ENCODE measurements around the gene PATJ.

The PATJ gene

GRCh38 chr1:62077821-62078220 is 335.5 kb downstream of the PATJ start:
- in situ Hi-C loops (cut with MboI; ENCODE audit: low sequenced_read_pairs), result no loop called here

GRCh38 chr1:62082456-62083363 is 340.4 kb downstream of the PATJ start:
- in situ Hi-C loops (cut with MboI; ENCODE audit: low sequenced_read_pairs), result no loop called here

DNA sequence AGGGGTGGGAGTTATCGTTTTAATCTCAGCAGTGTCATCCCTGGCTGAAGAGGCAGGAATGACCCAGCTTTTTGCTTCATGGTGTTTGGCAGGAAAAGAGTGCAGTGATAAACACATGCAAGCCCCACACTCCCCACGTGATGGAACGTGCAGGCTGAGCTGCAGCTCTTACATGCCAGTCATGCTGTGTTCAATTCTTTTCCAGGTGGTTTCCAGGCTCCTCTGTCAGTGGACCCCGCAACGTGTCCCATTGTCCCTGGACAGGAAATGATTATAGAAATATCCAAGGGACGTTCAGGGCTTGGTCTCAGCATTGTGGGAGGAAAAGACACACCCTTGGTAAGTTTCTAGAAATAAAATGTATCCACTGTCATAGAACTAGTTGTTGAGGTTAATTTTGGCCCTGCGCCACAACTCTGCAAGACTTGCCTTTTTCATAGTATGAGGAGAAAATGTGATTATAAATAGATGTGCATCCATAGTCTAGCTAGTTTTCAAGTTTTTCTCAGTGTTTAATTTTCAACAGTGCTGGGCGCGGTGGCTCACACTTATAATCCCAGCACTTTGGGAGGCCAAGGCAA is 342.1 kb downstream of the PATJ start:
- in situ Hi-C loops (cut with MboI; ENCODE audit: low sequenced_read_pairs), result no loop called here

GRCh38 chr1:62088439-62088838 is 346.2 kb downstream of the PATJ start:
- in situ Hi-C loops (cut with MboI; ENCODE audit: low sequenced_read_pairs), result no loop called here

- in situ Hi-C loops (cut with MboI; ENCODE audit: low sequenced_read_pairs), result no loop called here
Observed at GRCh38 chr1:62089570-62089969, 347.3 kb downstream of the PATJ start.

DNA sequence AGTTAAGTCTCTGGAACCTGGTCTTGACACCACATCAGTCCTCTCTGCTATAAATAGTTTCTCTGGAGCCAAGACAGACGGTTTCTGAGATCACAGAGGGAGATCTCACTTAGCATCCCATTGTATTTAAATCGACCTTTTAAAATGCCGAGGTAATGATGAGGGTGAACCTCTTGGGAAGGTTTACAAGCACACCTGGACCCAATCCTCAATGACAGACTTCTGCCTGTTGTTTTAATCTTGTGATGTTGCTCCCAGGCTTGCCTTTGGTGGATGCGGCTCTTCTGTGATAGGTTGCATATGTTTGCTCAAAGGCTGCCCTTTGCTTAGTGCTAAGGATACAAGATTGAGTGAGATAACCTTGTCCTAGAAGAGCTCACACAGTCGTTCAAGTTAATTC is 347.7 kb downstream of the PATJ start:
- in situ Hi-C loops (cut with MboI; ENCODE audit: low sequenced_read_pairs), result no loop called here

GRCh38 chr1:62092110-62092509 is 349.8 kb downstream of the PATJ start:
- in situ Hi-C loops (cut with MboI; ENCODE audit: low sequenced_read_pairs), result no loop called here

DNA sequence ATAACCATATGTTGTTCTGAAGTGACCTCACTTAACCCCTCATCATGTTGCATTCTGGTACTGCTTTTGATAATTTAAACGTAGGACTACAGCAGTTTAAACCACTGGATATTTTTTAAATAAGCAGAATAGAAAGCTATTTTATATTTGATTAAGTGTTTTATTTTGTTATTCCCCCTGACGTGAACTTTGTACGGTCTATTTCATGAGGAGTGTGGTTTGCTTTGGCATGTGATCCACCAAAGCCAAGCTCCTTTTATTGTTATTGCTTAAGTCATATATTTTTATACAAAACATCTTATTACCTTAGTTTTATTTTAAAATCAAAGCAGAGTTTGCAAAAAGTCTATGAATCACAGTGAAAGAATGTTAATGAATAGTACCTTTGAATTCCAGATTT is 351.0 kb downstream of the PATJ start:
- in situ Hi-C loops (cut with MboI; ENCODE audit: low sequenced_read_pairs), result no loop called here

DNA sequence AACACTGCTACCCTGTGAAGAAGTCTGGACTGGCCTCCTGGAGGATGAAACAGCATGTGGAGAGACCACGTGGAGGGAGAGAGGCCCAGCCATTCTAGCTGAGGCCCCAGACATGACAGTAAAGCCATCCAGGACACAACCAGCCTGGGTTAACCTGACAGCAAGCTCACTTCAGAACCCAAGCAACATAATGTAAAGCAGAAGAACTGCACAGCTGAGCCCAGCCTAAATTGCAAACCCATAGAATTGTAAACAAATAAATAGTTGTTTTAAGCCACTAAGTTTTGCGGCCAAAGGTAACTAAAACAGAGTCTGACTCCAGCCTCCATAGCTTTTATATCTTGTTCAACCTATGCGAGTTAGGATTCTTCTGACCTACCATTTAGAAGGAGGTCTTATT is 355.2 kb downstream of the PATJ start:
- in situ Hi-C loops (cut with MboI; ENCODE audit: low sequenced_read_pairs), result no loop called here

GRCh38 chr1:62100442-62100841 is 358.2 kb downstream of the PATJ start:
- in situ Hi-C loops (cut with MboI; ENCODE audit: low sequenced_read_pairs), result no loop called here

DNA sequence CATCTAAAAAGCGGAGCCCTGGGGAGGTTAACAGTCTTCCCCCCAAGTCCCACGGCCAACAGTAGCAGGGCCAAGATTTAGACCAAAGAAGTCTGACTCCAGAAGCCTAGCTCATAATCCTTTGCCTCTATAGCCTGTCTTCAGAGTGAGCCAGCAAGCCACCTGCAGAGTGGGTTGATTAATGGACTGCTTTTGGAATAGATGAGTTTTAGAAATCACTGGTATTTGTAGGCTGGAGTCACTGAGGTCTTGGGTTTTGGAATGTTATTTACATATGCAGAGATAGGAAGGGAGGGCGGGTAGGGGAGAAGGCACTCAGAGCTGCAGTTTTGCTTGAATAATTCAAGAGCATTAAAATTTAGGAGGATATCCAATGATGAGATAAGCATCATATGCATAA is 361.6 kb downstream of the PATJ start:
- in situ Hi-C loops (cut with MboI; ENCODE audit: low sequenced_read_pairs), result no loop called here

- in situ Hi-C loops (cut with MboI; ENCODE audit: low sequenced_read_pairs), result no loop called here
Observed at GRCh38 chr1:62107923-62108322, 365.6 kb downstream of the PATJ start.

DNA sequence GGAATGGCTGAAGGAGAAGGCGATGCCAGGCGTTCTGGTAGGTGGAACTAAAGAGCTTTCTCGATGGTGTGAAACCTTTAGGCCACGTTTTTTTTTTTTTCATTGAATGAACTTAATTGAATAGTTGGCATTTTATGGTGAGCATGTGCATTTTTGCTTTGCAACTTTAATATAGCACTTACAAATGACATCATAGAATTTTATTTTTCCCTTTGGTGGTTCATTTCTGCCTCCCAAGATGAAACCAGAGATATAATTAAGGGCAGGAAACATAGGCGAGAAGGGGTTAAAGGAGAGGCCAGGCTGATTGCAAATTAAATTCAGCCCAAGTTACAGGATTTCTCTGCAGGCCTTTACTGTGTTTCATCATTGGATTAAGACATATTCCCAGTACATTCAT is 366.8 kb downstream of the PATJ start:
- in situ Hi-C loops (cut with MboI; ENCODE audit: low sequenced_read_pairs), result no loop called here

GRCh38 chr1:62110198-62110817 is 368.0 kb downstream of the PATJ start:
- in situ Hi-C loops (cut with MboI; ENCODE audit: low sequenced_read_pairs), result no loop called here

GRCh38 chr1:62111084-62111483 is 368.8 kb downstream of the PATJ start:
- in situ Hi-C loops (cut with MboI; ENCODE audit: low sequenced_read_pairs), result no loop called here

DNA sequence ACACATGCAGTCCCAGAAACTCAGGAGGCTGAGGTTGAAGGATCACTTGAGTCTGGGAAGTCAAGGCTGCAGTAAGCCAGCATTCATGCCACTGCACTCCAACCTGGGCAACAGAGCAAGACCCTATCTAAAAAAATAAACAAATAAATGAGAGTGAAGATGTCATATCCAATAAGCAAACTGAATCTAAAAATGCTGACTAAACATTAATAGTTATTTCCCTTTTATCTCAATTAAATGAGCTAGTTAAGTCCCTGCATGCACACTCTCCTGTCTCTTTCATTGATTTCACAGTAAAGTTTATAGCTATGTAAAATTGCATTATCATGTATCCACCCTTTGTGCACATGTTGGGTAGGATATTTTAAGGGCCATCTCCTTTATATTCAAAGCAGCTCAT is 371.2 kb downstream of the PATJ start:
- in situ Hi-C loops (cut with MboI; ENCODE audit: low sequenced_read_pairs), result no loop called here

DNA sequence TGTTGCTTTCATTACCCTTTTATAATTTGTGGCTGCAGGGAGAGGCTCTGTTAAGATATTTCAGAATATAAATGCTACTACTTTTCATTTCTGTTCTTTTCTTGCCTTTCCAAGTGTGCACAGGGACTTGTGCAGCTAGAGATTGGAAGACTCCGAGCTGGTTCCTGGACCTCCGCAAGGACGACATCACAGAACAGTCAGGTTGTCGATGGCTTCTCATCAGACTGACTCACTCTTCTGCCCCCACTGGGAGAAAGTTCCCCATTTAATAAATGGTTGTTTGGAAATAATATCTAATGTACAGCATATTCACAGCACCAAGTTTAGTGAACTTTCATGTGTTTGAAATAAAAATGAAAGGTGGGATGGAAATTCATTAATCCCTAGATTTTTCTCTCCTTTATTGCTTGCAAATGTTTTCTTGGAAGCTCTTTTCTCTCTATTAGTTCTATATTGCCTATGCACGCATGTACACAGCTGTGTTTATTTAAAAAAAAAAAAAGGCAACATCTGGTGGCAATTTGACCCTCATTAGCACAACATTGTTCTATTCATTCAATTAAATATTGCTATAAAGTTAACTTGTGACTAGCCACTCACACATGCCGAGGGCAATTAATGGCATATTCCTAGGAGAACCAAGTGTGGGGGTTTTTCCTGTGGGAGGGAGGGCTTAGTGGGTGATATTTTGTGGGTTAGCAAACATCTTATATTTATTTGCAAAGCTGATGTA is 374.9 kb downstream of the PATJ start:
- in situ Hi-C loops (cut with MboI; ENCODE audit: low sequenced_read_pairs), result no loop called here

DNA sequence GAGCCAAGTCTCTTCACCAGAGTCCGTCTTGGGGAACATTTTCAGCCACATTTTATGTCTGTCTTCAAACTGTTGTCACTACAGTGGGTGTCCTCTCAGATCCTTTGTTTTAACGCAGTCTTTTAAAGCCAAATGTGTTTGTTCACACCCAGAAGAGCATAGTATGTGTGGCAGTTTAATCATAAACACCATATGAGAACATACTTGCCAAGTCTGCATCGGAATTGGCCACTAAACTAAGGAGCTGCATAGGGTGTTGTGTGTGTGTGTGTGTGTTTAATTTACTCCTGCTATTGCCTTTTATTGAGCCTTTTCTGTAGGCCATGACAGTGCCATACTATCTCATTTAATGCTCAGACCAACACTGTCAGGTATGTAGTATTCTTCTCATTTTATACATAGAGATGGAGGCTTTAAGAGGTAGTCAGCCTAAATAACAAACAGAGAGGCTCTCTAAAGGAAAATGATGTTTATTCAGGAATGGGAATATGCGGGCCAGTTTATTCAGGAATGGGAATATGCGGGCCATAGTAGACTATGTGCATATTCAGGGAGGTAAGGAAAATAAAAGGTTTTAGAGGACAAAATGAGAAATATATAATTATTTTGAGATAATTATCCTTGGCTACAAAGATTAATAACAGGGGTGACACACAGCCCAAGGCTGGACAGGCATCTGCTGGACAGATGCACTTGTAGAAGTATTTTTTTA is 384.5 kb downstream of the PATJ start:
- in situ Hi-C loops (cut with MboI; ENCODE audit: low sequenced_read_pairs), result no loop called here

DNA sequence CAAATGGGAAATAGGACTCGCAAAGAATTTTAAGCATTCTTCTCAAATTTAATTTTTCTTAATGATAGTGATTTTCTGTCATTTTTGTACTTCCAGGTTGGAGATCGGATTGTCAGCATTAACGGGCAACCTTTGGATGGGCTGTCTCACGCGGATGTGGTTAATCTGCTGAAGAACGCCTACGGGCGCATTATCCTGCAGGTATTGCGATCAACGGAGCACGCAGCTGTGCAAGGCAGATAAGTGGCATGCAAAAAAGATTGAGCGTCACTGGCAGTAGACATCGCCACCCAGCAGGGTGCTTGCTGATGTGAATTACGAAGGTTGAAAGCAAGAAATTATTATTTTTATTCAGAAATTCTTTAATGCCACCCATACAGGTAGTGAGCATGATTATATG is 386.5 kb downstream of the PATJ start:
- in situ Hi-C loops (cut with MboI; ENCODE audit: low sequenced_read_pairs), result no loop called here

- in situ Hi-C loops (cut with MboI; ENCODE audit: low sequenced_read_pairs), result no loop called here
Observed at GRCh38 chr1:62131093-62131725, 388.9 kb downstream of the PATJ start.
